Activated CD4-positive, CD25-positive, alpha-beta regulatory T cell (primary cell): ENCODE data around the gene NRXN2.

Experiments
- DNase-seq, 4 experiments: peaks; one replicate each; lab custom pipeline; 2025; lab: John Stamatoyannopoulos, UW

Gene NRXN2

GRCh38 chr11:64649291-64649697 lies 73.7 kb downstream of the NRXN2 start:
- no peak for DNase-seq

GRCh38 chr11:64648551-64648950 lies 74.4 kb downstream of the NRXN2 start:
- no peak for DNase-seq

- no peak for DNase-seq
Observed at GRCh38 chr11:64647019-64647779, 75.8 kb downstream of the NRXN2 start.

GRCh38 chr11:64644647-64645275 lies 78.2 kb downstream of the NRXN2 start:
- no peak for DNase-seq

GRCh38 chr11:64643920-64644646 lies 78.9 kb downstream of the NRXN2 start:
- DNase-seq: no peak

- DNase-seq: no peak
Observed at GRCh38 chr11:64643256-64643881, 79.6 kb downstream of the NRXN2 start.

- DNase-seq: no peak
Observed at GRCh38 chr11:64642871-64643255, 80.1 kb downstream of the NRXN2 start.

- no peak for DNase-seq
Observed at GRCh38 chr11:64642418-64642735, 80.6 kb downstream of the NRXN2 start.

- no peak for DNase-seq
Observed at GRCh38 chr11:64641596-64642417, 81.2 kb downstream of the NRXN2 start.

GRCh38 chr11:64639885-64640284 lies 83.1 kb downstream of the NRXN2 start:
- no peak for DNase-seq

GRCh38 chr11:64638829-64639228 lies 84.2 kb downstream of the NRXN2 start:
- no peak for DNase-seq

- no peak for DNase-seq
Observed at GRCh38 chr11:64638018-64638665, 84.9 kb downstream of the NRXN2 start.

- DNase-seq: no peak
Observed at GRCh38 chr11:64637334-64638017, 85.5 kb downstream of the NRXN2 start.

GRCh38 chr11:64633555-64634159 lies 89.3 kb downstream of the NRXN2 start:
- no peak for DNase-seq

- no peak for DNase-seq
Observed at GRCh38 chr11:64632654-64633053, 90.3 kb downstream of the NRXN2 start.

- DNase-seq: no peak
Observed at GRCh38 chr11:64632237-64632636, 90.8 kb downstream of the NRXN2 start.

- DNase-seq: no peak
Observed at GRCh38 chr11:64631675-64632074, 91.3 kb downstream of the NRXN2 start.

- no peak for DNase-seq
Observed at GRCh38 chr11:64629796-64630562, 93.0 kb downstream of the NRXN2 start.

GRCh38 chr11:64629103-64629502 lies 93.9 kb downstream of the NRXN2 start:
- no peak for DNase-seq

- no peak for DNase-seq
Observed at GRCh38 chr11:64628596-64628995, 94.4 kb downstream of the NRXN2 start.
